SHP77 (cell line): ENCODE measurements around the gene GLCCI1.
"Not testable (repeated sequence)": the region's sequence is repeated elsewhere in the genome, so short reads cannot be mapped to it uniquely, and the experiment has no call there.

Source experiments
- DNase-seq, 2 experiments: peaks; one replicate each; lab custom pipeline; 2025; lab: John Stamatoyannopoulos, UW

Gene GLCCI1

DNA sequence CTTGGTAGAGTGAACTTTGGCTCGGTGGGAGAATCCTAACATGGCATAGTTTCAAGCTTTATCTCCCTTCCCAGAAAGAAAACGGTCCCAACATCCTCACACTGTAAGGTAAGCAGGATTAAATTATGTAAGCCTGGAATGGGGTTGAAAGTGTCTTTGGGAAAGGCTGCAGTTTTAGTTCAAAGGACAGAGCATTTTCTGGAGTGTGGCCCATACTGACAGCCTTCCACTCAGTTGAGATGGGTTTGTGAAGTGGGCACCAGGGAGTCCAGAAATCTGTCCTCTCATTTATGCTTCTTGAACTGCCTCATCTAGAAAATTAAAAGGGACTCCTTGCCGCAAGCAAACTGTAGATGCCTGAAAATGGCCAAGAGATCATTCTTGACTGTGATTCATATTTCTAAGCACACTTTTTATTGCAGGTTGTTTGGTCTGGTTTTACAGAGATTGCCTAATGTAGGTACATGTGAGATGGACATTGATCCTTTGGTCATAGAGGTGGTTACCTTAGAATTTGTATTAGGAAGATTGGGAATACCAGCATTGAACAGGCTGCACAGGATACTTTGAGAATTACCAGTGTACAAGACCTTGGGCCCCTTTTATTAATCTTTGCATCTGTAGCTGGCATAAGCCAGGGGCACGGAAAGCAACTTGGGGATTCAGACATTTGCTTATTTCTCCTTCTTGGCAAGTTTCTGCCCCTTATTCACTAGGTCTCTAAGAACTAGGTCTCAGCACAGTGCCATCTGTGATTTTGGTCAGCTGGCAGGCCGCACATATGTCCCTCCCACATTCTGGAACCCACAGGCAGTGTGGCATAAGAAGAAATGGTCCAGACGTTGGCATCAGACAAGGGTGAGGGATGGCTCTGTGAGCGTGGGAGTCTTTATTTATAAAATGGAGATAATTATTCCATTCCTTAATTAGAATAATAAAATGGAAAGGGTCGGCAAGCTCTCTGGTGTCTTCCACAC lies 125.9 kb downstream of the GLCCI1 start:
- DNase-seq, result no peak

GRCh38 chr7:8101292-8101691 lies 132.7 kb downstream of the GLCCI1 start:
- DNase-seq, result not testable (repeated sequence)

GRCh38 chr7:8103282-8103681 lies 134.7 kb downstream of the GLCCI1 start:
- no peak for DNase-seq

DNA sequence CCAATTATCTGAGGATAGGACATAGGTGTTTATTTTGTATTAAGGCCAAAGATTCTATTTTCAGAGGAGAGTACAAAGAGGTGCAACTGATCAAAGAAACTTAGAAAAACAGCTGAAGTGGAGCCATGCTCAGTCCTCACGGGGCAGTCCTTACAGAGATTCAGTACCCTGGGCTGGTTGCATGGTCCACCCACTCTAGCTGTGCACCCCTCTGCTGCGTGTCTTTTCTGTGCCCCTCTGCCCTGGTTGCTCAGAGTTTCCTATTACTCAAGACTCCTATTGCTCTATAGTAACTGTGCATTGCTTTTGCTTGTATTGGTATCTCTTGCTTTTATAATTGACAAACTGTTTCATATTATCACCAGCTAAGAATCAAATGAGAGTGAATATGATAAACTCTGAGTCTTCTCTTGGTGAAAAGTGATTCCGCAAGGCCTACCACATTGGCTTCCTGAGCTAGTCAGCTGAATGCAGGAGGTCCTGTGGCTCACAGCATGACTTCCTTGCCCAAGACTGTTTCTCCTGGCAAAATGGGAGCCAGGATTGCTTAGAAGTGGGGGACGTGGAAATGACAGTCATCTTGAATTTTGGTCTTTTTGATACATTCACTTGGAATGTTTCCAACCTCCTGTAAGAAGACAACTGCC lies 137.0 kb downstream of the GLCCI1 start:
- no peak for DNase-seq

DNA sequence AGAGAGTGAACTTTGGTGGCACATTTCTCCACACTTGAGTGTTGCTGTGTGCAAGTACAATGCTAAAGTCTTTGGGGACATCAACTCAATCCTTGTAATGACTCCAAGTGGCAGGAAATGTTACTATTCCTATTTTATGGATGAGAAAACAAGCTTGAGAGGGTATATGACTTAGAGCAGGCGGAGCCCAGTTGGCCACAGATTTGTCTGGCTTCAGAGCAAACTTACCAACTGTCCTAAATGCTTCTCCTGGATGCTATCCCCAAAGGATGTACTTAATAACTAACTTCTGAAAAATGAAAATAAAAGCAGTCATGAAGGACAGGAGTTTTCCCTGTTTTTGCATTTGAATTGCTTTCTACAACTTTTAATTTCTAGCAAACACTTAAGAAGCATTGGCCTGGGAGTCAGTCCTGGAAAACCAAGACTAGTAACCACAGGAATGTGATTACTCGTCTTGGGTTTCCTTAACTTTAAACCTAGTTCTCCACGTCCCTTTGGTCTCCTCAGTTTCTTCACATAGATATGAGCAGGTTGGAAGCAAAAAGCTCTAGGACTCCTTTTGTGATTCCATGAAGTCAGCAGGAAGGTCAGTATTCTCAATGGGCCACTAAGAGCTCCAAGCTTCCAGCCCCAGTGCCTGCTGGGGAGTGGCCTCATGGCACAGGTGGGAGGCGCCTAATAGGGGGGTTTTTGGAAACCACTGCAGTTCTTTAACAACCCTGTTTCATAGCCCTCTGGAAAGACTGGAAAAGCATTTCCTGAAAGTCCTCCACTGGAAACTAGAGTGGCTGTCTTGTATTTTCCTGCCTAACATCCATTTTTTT lies 140.8 kb downstream of the GLCCI1 start:
- DNase-seq, result no peak

DNA sequence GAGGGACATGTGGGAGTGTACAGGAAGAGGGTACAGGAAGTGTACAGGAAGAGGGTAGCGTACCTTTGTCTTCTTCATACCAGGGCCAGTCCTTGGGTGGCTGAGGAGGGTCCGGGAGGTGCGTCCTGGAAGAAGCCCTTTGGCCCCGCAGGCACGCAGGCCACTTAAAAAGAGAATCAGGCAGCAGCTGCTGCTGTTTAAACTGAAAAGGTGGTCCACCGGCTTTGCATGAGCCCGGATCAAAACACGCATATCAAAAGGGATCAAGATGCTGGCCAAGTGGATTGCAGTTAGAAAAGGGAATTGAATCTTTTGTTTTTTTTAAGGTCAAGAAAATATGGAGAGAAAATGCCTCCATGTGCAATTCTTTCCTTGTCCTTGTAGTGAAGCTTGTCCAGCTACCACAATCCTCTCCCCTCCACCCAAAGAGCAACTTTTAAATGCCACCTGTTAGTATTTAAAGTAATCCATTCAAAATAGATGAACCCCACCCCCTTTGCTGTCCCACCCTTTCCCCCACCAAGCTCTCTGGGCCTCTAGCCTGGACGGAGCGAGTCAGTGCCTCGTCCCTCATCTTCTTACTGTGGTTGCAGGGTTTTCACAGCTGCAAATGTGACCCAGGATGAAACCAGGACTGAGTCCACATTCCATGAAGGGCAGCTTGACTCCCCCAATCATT lies 142.8 kb downstream of the GLCCI1 start:
- DNase-seq, result no peak

DNA sequence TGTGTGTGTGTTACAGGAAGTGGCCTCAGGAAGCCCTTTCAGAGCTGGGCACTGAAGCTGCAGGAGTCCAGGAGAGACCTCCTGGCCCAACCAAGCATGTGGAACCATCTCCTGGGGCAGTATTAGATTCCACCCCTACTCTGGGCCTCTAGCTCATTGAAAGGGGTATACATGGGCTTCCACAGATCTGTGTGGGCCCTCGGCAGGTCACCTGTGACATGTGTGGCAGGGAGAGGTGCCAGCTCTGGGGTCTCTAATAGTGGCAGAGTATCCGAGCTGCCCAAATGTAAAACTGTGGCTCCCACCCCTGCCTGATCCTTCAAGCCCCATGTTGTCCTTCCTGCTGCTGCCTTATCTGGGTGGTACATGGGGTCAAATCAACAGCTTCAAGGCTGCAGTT lies 144.1 kb downstream of the GLCCI1 start:
- DNase-seq, result no peak

- DNase-seq, result no peak
Observed at GRCh38 chr7:8113184-8113583, 144.6 kb downstream of the GLCCI1 start.

DNA sequence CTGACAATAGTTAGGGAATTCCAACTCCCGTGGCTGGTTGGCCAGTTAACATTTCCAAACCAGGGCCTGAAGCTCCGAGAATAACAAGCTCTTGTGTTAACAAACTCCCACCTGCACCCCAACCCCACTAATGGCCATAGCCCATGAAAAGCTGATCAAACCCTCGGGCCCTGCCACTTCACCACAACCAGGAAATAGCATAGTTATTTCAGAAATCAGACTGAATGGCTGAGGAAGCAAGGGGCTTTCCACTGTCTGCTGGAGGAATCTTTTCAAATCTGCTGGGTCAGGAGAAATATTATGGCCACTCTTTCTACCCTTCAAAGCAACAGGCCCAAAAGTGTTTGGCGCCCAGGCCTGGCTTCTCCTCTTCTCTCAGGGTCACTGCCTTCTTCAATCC lies 145.6 kb downstream of the GLCCI1 start:
- DNase-seq, result no peak

- no peak for DNase-seq
Observed at GRCh38 chr7:8115547-8116402, 147.2 kb downstream of the GLCCI1 start.

GRCh38 chr7:8117195-8117594 lies 148.6 kb downstream of the GLCCI1 start:
- DNase-seq, result no peak

DNA sequence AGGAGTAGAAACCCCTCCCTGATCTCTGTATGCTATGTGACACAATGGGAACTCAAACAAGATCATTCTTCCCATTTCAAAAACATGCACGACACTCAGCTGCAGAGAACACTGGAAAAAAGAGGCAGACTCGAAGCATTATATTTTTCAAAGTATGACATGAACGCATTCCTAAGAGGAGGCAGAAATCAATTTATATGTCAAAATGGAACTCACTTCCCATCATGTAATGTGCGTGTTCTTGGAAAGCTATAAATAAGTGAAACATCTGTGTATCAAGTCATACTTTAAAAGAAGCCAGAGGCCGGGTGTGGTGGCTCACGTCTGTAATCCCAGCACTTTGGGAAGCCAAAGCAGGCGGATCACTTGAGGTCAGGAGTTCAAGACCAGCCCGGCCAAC lies 150.7 kb downstream of the GLCCI1 start:
- no peak for DNase-seq

GRCh38 chr7:8120390-8121058 lies 151.9 kb downstream of the GLCCI1 start:
- DNase-seq, result no peak

DNA sequence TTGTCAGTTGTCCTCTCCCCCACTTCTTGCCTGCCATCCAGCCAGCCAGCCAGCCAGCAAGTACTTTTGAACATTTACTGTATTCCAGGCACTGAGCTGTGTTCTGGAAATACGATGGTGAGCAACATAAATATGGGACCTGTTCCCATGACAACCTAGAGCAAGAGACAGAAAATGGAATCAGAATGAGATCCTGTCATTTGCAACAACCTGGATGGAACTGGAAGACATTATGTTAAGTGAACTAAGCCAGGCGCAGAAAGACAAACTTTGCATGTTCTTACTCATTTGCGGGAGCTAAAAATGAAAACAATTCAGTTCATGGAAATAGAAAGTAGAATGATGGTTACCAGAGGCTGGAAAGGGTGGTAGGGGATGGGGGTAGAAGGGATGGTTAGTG lies 152.6 kb downstream of the GLCCI1 start:
- no peak for DNase-seq

GRCh38 chr7:8125680-8126444 lies 157.3 kb downstream of the GLCCI1 start:
- DNase-seq, result no peak

GRCh38 chr7:8126601-8127167 lies 158.1 kb downstream of the GLCCI1 start:
- no peak for DNase-seq

DNA sequence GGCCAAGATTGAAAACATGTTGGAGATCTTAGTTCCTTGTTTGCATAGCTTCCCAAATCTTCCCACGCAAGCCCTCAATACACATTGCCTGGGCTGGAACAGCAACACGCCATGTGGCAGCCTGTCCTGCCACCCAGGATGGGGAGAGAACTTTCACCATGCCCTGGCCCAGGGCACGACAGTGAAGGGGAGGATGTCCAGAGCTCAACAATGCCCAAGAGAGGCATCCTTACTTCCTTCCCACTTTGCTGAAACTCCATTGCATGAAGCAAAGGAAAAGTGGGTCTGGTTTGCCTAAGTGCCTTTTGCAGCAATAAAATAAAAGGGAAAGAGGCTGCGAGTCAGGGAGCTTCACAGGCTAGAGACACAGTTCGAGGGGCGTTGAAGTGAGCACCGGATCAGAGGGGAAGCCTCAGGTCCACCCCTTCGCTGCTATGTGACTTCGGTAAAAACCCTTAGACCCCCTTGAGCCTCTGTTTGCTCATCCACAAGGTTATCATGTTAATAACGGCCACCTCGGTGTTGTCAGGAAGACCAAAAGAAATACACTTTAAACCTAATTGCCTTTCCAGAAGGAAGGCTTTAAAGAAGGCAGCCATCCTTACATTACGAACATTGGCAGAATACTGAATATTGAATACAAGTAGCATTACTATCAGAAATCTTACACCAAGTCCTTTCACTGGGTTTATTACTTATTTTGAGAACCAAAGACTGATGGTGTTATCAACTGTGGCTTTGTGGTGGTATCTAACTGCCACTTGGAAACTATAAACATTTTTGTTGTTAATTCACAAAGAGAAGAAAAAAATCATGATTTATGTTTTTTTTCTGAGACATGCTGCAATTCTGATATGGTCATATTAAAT lies 160.1 kb downstream of the GLCCI1 start:
- no peak for DNase-seq

- no peak for DNase-seq
Observed at GRCh38 chr7:8129318-8129659, 160.7 kb downstream of the GLCCI1 start.
